ENCODE measurements around the gene PODXL. TPM values are rescaled to one million over a fixed set of nuclear protein-coding genes. Genes with fewer than 3 reads are reported as not detected.

PODXL gene
- polyA plus RNA-seq, 1 donor from 2014 or later = 4.5 TPM

DNA sequence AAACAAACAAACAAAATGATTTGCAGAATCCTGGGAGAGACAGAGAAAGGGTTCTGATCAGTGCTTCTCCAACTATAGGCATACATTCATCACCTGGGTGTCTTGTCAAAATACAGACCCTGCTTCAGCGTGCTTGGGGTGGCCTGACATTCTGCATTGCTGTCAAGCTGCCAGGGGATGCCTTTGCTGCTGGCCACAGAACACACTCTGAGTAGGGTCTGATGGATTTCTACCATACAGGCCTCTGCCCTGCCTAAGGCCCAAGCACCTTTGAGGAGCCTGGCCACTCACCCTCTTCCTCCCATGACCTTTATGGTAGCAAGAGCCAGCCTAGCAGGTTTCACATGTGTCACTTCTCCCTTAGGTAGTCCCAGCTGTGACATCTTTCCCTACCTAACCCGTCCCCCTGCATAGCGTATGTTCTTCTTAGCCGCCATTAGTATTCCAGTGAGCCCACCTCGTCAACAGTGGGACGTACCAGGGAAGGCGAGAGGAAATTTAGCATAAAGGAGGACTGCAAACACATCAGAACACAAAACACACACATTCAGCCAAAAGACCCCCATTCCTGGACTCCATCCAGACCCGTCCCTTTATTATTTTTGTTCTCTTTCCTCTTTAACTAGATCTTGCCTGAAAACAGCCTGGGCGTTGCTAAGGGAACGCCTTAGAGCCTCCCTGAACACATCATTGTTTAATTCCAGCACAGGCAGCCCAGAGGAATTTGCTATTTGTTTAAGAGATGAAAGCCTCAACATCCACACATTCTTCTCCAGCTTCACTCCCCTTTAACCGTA lies 43.9 kb upstream of the PODXL start:
- no peaks in the 10 kb centered on the region for H3K27me3 ChIP-seq (ENCODE audit: insufficient read depth, low read depth, low read length)
- peak overlapping the region; percentile 15 for H3K9ac ChIP-seq (ENCODE audit: low read length)
- peak overlapping the region; percentile 52 for H2AFZ ChIP-seq (ENCODE audit: low read depth, low read length)
- no peaks in the 10 kb centered on the region for H3F3A ChIP-seq (ENCODE audit: insufficient read depth, low read length, poor library complexity, severe bottlenecking)
- H4K20me1 ChIP-seq (ENCODE audit: insufficient read depth) = no peaks in the 10 kb centered on the region
- H3K27ac ChIP-seq (ENCODE audit: low read length) = peak overlapping the region; percentile 45
- no peaks in the 10 kb centered on the region for H3K9me2 ChIP-seq (ENCODE audit: insufficient read depth, low read length)
- no peaks in the 10 kb centered on the region for H3K79me2 ChIP-seq (replicated peaks; ENCODE audit: insufficient read depth, low read length)
- no peaks in the 10 kb centered on the region for H3K9me3 ChIP-seq (ENCODE audit: low read length)
- H3K4me2 ChIP-seq (ENCODE audit: low read length) = peak overlapping the region; percentile 19
- H3K4me3 ChIP-seq (ENCODE audit: low read length) = peak overlapping the region; percentile 8
- H3K36me3 ChIP-seq (ENCODE audit: insufficient read depth, low read length) = no peaks in the 10 kb centered on the region
- TF ChIP-seq MXI1 (conservative IDR thresholded peaks at IDR 0.05; ENCODE audit: poor library complexity, severe bottlenecking) = no peak
- TF ChIP-seq SMC3 (conservative IDR thresholded peaks at IDR 0.05; ENCODE audit: poor library complexity) = no peak
- peak; percentile 21 for TF ChIP-seq REST (IDR thresholded peaks at IDR 0.05; ENCODE audit: borderline replicate concordance)
- no peak for TF ChIP-seq POLR2AphosphoS5 (IDR thresholded peaks at IDR 0.05)

DNA sequence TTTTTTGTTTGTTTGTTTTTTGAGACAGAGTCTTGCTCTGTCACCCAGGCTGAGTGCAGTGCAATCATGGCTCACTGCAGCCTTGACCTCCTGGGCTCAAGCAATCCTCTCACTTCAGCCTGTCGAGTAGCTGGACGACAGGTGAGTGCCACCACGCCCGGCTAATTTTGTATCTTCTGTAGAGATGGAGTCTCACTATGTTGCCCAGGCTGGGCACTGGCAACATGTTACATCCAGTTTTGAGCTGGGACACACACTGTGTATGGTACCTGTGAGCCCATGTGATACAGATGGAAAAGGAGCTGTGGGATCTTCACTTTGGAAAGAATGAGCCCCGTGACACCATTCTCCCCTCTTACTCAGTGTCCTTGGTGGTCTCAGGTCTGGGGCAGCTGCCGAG lies 40.4 kb upstream of the PODXL start:
- Histone ChIP-seq H3K9me2 (ENCODE audit: insufficient read depth, low read length) (no peaks in the 10 kb centered on the region), H3K27ac (ENCODE audit: low read length) (no peak overlapping the region), H3K9me3 (ENCODE audit: low read length) (no peaks in the 10 kb centered on the region), H2AFZ (ENCODE audit: low read depth, low read length) (no peak overlapping the region), H3K36me3 (ENCODE audit: insufficient read depth, low read length) (no peaks in the 10 kb centered on the region), H3K4me3 (ENCODE audit: low read length) (no peak overlapping the region), H3K4me2 (ENCODE audit: low read length) (no peak overlapping the region), H3K27me3 (ENCODE audit: insufficient read depth, low read depth, low read length) (no peaks in the 10 kb centered on the region), H3K9ac (ENCODE audit: low read length) (no peak overlapping the region), H4K20me1 (ENCODE audit: insufficient read depth) (no peaks in the 10 kb centered on the region), H3K79me2 (replicated peaks; ENCODE audit: insufficient read depth, low read length) (no peaks in the 10 kb centered on the region), H3F3A (ENCODE audit: insufficient read depth, low read length, poor library complexity, severe bottlenecking) (no peaks in the 10 kb centered on the region)
- TF ChIP-seq POLR2AphosphoS5 (IDR thresholded peaks at IDR 0.05) = no peak
- TF ChIP-seq EP300 (conservative IDR thresholded peaks at IDR 0.05; ENCODE audit: poor library complexity, severe bottlenecking) = no peak
- TF ChIP-seq EZH2 (IDR thresholded peaks at IDR 0.05; ENCODE audit: borderline replicate concordance, insufficient read depth, low read length, poor library complexity, severe bottlenecking) = no peak
- TF ChIP-seq, protein P1, sequence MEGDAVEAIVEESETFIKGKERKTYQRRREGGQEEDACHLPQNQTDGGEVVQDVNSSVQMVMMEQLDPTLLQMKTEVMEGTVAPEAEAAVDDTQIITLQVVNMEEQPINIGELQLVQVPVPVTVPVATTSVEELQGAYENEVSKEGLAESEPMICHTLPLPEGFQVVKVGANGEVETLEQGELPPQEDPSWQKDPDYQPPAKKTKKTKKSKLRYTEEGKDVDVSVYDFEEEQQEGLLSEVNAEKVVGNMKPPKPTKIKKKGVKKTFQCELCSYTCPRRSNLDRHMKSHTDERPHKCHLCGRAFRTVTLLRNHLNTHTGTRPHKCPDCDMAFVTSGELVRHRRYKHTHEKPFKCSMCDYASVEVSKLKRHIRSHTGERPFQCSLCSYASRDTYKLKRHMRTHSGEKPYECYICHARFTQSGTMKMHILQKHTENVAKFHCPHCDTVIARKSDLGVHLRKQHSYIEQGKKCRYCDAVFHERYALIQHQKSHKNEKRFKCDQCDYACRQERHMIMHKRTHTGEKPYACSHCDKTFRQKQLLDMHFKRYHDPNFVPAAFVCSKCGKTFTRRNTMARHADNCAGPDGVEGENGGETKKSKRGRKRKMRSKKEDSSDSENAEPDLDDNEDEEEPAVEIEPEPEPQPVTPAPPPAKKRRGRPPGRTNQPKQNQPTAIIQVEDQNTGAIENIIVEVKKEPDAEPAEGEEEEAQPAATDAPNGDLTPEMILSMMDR (IDR thresholded peaks at IDR 0.05; ENCODE audit: poor library complexity, severe bottlenecking) = no peak
- no peak for TF ChIP-seq SMC3 (conservative IDR thresholded peaks at IDR 0.05; ENCODE audit: poor library complexity)
- TF ChIP-seq MXI1 (conservative IDR thresholded peaks at IDR 0.05; ENCODE audit: poor library complexity, severe bottlenecking) = no peak
- no peak for TF ChIP-seq RAD21 (conservative IDR thresholded peaks at IDR 0.05)
- TF ChIP-seq REST (IDR thresholded peaks at IDR 0.05; ENCODE audit: borderline replicate concordance) = no peak
- TF ChIP-seq TAF1 (IDR thresholded peaks at IDR 0.05; ENCODE audit: low read depth) = no peak

All from neural cell (in vitro differentiated cells).